Measurements from ENCODE around the gene MEOX1.

MEOX1 gene

DNA sequence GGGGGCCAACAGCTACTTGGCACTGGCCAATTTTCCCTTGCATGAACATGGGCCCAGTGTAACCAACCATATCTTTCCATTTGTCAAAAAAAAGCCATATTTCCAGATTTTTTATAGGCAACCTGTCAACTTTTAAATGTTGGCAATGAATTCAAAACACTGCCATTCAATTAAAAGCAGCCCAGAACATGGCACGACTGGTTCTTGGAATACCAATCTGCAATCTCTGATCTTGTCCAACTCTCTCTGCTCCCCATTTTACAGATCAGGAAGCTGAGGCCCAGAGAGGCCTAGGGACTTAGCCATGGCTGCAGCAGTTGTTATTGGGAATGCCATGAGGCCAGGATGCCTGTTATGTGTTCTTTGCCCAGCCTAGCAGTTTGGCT, 8.9 kb upstream of the MEOX1 start:
- TF ChIP-seq, protein P1, sequence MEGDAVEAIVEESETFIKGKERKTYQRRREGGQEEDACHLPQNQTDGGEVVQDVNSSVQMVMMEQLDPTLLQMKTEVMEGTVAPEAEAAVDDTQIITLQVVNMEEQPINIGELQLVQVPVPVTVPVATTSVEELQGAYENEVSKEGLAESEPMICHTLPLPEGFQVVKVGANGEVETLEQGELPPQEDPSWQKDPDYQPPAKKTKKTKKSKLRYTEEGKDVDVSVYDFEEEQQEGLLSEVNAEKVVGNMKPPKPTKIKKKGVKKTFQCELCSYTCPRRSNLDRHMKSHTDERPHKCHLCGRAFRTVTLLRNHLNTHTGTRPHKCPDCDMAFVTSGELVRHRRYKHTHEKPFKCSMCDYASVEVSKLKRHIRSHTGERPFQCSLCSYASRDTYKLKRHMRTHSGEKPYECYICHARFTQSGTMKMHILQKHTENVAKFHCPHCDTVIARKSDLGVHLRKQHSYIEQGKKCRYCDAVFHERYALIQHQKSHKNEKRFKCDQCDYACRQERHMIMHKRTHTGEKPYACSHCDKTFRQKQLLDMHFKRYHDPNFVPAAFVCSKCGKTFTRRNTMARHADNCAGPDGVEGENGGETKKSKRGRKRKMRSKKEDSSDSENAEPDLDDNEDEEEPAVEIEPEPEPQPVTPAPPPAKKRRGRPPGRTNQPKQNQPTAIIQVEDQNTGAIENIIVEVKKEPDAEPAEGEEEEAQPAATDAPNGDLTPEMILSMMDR (IDR thresholded peaks at IDR 0.05; ENCODE audit: low read depth, low read length), result no peak
- no peaks in the 10 kb centered on the region for H3K27me3 ChIP-seq
- no peak for DNase-seq
- H3K4me1 ChIP-seq, result no peaks in the 10 kb centered on the region
- no peaks in the 10 kb centered on the region for H3K36me3 ChIP-seq
- H3K9me3 ChIP-seq, result no peaks in the 10 kb centered on the region
- H3K4me3 ChIP-seq (ENCODE audit: low read depth, low read length), result no peak overlapping the region

DNA sequence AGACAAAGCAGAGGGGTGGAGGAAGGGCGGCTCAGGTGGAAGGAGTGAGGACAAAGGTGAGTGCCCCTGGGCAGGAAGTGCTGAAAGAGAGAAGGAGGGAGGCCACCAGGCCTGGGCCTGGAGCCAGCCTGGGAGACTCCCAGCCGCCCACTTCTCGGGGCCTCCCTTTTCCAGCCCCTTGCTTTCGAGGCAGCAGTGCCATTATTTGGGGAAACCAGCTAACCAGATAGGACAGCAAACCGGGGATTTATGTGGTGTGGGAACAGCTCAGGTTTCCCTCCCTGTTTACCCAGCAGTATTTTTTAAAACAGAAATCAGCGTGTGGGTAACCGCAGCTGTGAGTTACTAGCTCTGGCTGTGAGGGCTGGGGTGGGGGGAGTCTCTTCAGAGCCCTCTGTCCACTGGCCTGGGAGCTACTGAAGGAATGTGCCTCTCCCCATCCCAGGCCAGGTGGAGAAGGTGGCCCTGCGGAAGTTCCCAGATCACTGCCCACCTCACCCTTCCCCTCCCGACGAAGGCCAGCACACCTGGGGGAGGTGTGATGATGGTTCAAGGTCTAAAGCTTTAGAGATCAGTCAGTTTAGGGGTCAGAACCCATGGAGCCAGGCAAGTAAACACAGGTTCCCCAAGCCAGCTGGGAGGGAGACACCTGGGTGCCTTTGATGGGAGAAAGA, 8.4 kb upstream of the MEOX1 start:
- Histone ChIP-seq H3K4me3 (ENCODE audit: low read depth, low read length) (no peak overlapping the region), H3K36me3 (no peaks in the 10 kb centered on the region), H3K27me3 (no peaks in the 10 kb centered on the region), H3K4me1 (no peaks in the 10 kb centered on the region), H3K9me3 (no peaks in the 10 kb centered on the region)
- TF ChIP-seq, protein P1 (IDR thresholded peaks at IDR 0.05; ENCODE audit: low read depth, low read length), result no peak
- DNase-seq, result no peak

DNA sequence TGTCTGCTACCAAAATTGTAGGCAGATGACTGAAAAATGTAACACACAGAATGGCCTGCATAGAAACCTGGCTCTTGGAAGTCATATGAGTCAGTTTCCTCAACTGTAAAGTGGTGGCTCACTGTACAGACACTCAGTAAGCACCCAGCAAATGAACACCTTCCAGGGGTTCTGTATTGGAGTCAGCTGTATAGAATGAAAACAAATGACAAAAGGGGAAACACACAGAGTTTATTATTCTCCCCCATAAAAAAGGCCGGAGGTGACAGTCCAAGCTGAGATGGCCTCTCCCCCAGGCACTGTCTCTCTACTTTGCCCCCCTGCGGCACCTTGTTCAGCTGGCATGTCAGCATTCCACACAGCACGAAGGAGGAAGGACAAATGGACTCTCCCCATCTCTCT, 6.2 kb upstream of the MEOX1 start:
- Histone ChIP-seq H3K36me3 (no peaks in the 10 kb centered on the region), H3K4me1 (no peaks in the 10 kb centered on the region), H3K4me3 (ENCODE audit: low read depth, low read length) (no peak overlapping the region), H3K27me3 (no peaks in the 10 kb centered on the region), H3K9me3 (no peaks in the 10 kb centered on the region)
- TF ChIP-seq, protein P1 (IDR thresholded peaks at IDR 0.05; ENCODE audit: low read depth, low read length), result no peak
- DNase-seq, result no peak

DNA sequence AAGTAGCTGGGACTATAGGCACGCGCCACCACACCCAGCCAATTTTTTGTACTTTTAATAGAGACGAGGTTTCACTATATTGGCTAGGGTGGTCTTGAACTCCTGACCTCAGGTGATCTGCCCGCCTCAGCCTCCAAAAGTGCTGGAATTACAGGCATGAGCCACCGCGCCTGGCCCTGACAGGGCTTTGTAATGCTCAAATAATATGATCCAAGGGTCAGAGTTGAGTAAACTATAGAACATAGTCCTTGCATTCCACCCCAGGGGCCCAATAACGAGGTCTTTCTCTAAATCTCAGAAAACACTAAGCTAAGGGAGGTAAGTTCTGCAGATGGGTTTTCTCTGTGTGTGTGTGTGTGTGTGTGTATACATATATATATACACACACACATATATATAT, 5.8 kb upstream of the MEOX1 start:
- TF ChIP-seq, protein P1 (IDR thresholded peaks at IDR 0.05; ENCODE audit: low read depth, low read length), result no peak
- DNase-seq, result no peak
- Histone ChIP-seq H3K4me3 (ENCODE audit: low read depth, low read length) (no peak overlapping the region), H3K27me3 (no peaks in the 10 kb centered on the region), H3K36me3 (no peaks in the 10 kb centered on the region), H3K4me1 (no peaks in the 10 kb centered on the region), H3K9me3 (no peaks in the 10 kb centered on the region)

DNA sequence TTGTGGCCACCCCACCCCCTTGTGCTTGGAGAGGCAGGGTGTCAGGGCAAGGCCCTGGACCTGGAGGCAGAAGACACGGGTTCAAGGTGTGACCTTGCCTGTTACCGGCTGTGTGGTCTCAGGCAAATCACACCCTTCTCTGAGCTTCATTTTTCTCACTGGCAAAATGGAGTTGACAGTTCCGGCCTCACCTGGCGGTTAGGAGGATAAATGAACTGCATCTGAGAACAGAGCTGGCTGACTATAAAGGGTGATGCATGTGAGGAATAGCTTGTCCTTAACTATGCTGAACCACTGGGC, 4.2 kb upstream of the MEOX1 start:
- Histone ChIP-seq H3K27me3 (no peaks in the 10 kb centered on the region), H3K4me1 (no peaks in the 10 kb centered on the region), H3K36me3 (no peaks in the 10 kb centered on the region), H3K9me3 (no peaks in the 10 kb centered on the region), H3K4me3 (ENCODE audit: low read depth, low read length) (no peak overlapping the region)
- DNase-seq, result no peak
- TF ChIP-seq, protein P1 (IDR thresholded peaks at IDR 0.05; ENCODE audit: low read depth, low read length), result no peak

DNA sequence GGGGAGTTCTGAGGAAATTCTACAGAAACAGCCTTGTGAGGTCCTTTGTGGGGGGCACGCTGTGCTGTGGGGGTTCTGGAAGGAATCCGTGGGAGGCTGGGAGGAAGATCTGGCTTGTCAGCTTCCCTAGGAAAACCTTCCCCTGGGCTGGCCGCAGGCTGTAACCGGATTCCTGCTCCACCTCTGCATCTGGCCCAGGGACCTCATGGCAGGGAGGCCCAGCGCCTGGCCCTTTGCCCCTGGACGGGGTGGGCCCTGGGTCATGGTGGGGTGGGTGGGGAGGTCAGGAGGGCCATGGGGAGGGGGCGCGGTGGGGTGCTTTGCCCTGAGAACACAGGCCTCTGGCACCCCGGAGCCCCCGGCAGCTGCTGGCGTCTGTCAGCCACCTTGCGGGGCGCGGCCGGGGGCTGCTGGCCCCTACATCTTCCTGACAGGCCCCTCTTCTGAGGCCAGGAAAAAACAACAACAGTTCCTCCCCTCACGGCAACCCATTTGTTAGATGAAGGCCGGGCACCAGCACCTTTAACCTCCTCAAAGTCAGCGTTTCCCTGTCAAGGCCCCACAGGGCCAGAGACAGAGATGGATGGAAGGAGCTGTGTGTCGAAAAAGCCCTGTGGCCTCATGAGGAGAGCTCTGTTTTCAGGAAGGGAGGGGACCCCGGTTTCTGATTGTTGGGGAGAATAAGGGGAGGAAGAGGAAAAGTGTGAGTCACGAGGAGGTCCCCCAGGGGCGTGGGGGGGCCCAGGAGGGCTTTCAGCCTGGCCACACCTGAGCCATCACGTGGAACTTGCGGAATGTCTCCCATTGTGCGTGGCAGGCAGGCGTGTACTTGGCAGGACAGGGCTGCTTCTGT, 3.6 kb upstream of the MEOX1 start:
- H3K4me3 ChIP-seq (ENCODE audit: low read depth, low read length), result no peak overlapping the region

More for the DNA sequence above, 3.6 kb upstream of the MEOX1 start:
- DNase-seq, result no peak
- Histone ChIP-seq H3K36me3 (no peaks in the 10 kb centered on the region), H3K4me1 (no peaks in the 10 kb centered on the region), H3K27me3 (no peaks in the 10 kb centered on the region), H3K9me3 (no peaks in the 10 kb centered on the region)
- TF ChIP-seq, protein P1 (IDR thresholded peaks at IDR 0.05; ENCODE audit: low read depth, low read length), result no peak

Measured in BE2C (cell line).